CD4-positive, alpha-beta memory T cell (primary cell): ENCODE data around the gene SIDT2. TPM values are rescaled to one million over a fixed set of nuclear protein-coding genes. Genes with fewer than 3 reads are reported as not detected.
"Not testable (repeated sequence)": the region's sequence is repeated elsewhere in the genome, so short reads cannot be mapped to it uniquely, and the experiment has no call there.

Experiments used
- CTCF ChIA-PET: fragments of 350-600 bp; sonication (Branson Sonifier 250); formaldehyde crosslinking; loops from one replicate; lab custom pipeline; 2021; ENCODE audit warnings: inconsistent platforms; ENCODE audit not compliant: partially characterized antibody; lab: Charles Lee
- POLR2A ChIA-PET: fragments of 350-600 bp; sonication (Branson Sonifier 250); formaldehyde crosslinking; loops from one replicate; lab custom pipeline; 2021; ENCODE audit not compliant: partially characterized antibody; lab: Charles Lee
- DNase-seq, 5 donors: peaks; one replicate each; pipeline versions ENCODE4 v3.0.0 to v3.0.0-alpha.2; 2020 to 2022; ENCODE audit warnings: mixed read lengths in 1 of 5
- H3K27ac ChIP-seq: one replicate; pipeline ENCODE4 v1.7.0; 2013; ENCODE audit warnings: low read depth, low read length
- H3K27me3 ChIP-seq: 2 replicates; pipeline ENCODE4 v1.7.0; 2013; ENCODE audit warnings: mild to moderate bottlenecking, low read length, moderate library complexity; ENCODE audit not compliant: insufficient read depth
- H3K36me3 ChIP-seq: 2 replicates; pipeline ENCODE4 v1.7.0; 2013; ENCODE audit warnings: mild to moderate bottlenecking, low read length, moderate library complexity; ENCODE audit not compliant: insufficient read depth
- H3K4me1 ChIP-seq: 2 replicates; pipeline ENCODE4 v1.7.0; 2013; ENCODE audit warnings: mild to moderate bottlenecking, low read length, moderate library complexity; ENCODE audit not compliant: insufficient read depth
- H3K4me3 ChIP-seq, 2 donors: one replicate each; pipeline ENCODE4 v1.7.0; 2013; ENCODE audit warnings: low read length in 2 of 2, mild to moderate bottlenecking in 1 of 2
- H3K9me3 ChIP-seq, 2 donors: one replicate each; pipeline ENCODE4 v1.7.0; 2013; ENCODE audit warnings: low read length in 2 of 2, control low read depth in 1 of 2; ENCODE audit not compliant: control insufficient read depth in 1 of 2
- H3K27ac Mint-ChIP-seq, 7 donors: one replicate each; pipeline ENCODE4 v1.8.0; 2020 to 2021; ENCODE audit warnings: mixed read lengths in 7 of 7, mild to moderate bottlenecking in 6 of 7, inconsistent platforms in 3 of 7, moderate library complexity in 3 of 7
- H3K27me3 Mint-ChIP-seq, 2 donors: one replicate each; pipeline ENCODE4 v1.8.0; 2020 to 2021; ENCODE audit warnings: mixed read lengths in 2 of 2
- H3K36me3 Mint-ChIP-seq, 2 donors: one replicate each; pipeline ENCODE4 v1.8.0; 2020 to 2021; ENCODE audit warnings: mixed read lengths in 2 of 2, inconsistent platforms in 1 of 2, mild to moderate bottlenecking in 1 of 2
- H3K4me1 Mint-ChIP-seq, 4 donors: one replicate each; pipeline ENCODE4 v1.8.0; 2020 to 2021; ENCODE audit warnings: mixed read lengths in 4 of 4, mild to moderate bottlenecking in 1 of 4
- H3K4me3 Mint-ChIP-seq, 8 donors: one replicate each; pipeline ENCODE4 v1.8.0; 2020 to 2021; ENCODE audit warnings: mixed read lengths in 8 of 8, mild to moderate bottlenecking in 7 of 8, moderate library complexity in 6 of 8, inconsistent platforms in 3 of 8
- H3K9me3 Mint-ChIP-seq, 8 donors: one replicate each; pipeline ENCODE4 v1.8.0; 2020 to 2021; ENCODE audit warnings: mixed read lengths in 8 of 8, mild to moderate bottlenecking in 5 of 8, inconsistent platforms in 3 of 8, moderate library complexity in 1 of 8
- intact Hi-C: fragments of 100-400 bp; cut with micrococcal nuclease; formaldehyde crosslinking; loops from one replicate; pipeline ENCODE4 v1.15.1; 2023
- polyA plus RNA-seq, 2 donors: library from polyadenylated mRNA; unstranded; fragments of 300-500 nt; fragmentation: Illumina TruSeq; gene quantifications; one replicate each; pipeline ENCODE4 v1.2.3, GENCODE V29; 2021
- total RNA-seq, 2 experiments: library from RNA; stranded (reverse); gene quantifications; one replicate each; pipeline ENCODE4 v1.2.3, GENCODE V29; 2021

The SIDT2 gene
- total and polyA plus RNA-seq, 4 experiments from 2014 or later: 2.1 to 67.3 (median 32.2) TPM

GRCh38 chr11:117202386-117203068 is 24.0 kb downstream of the SIDT2 start:
- no peak for DNase-seq
- peaks cover 20 to 38% of the 10 kb centered on the region in 2 donors for H3K36me3 Mint-ChIP-seq
- H3K4me1 Mint-ChIP-seq: peaks cover 0 to 8% (median 1%) of the 10 kb centered on the region in 4 donors
- no peaks in the 10 kb centered on the region for H3K9me3 ChIP-seq
- H3K9me3 Mint-ChIP-seq: no peaks in the 10 kb centered on the region
- H3K4me1 ChIP-seq: no peaks in the 10 kb centered on the region
- ChIA-PET POLR2A (interaction anchor here (1.0 to 1.4 kb wide), 2 partner anchors 8 to 17 kb away, joined by 3 to 4 read pairs; no protein-coding TSS in a partner anchor), CTCF (interaction anchor here (0.9 kb wide), 1 partner anchor 24 kb away, joined by 4 read pairs; no protein-coding TSS in a partner anchor)
- H3K36me3 ChIP-seq: peaks cover 18% of the 10 kb centered on the region
- H3K27me3 ChIP-seq: no peaks in the 10 kb centered on the region
- no peak overlapping the region for H3K27ac ChIP-seq
- H3K27ac Mint-ChIP-seq: peak overlapping the region in 6 of 7 donors; percentile 12 to 75 (median 48)
- H3K27me3 Mint-ChIP-seq: no peaks in the 10 kb centered on the region
- no peak overlapping the region for H3K4me3 ChIP-seq
- H3K4me3 Mint-ChIP-seq: no peak overlapping the region
- intact Hi-C loops: no loop called here

GRCh38 chr11:117203069-117203407 is 24.5 kb downstream of the SIDT2 start:
- peak overlapping the region in 3 of 7 donors; percentile 50 to 87 (median 83) for H3K27ac Mint-ChIP-seq
- Histone ChIP-seq H3K9me3 (no peaks in the 10 kb centered on the region), H3K27ac (no peak overlapping the region), H3K4me1 (no peaks in the 10 kb centered on the region), H3K4me3 (no peak overlapping the region), H3K36me3 (peaks cover 18% of the 10 kb centered on the region), H3K27me3 (no peaks in the 10 kb centered on the region)
- peaks cover 20 to 36% of the 10 kb centered on the region in 2 donors for H3K36me3 Mint-ChIP-seq
- intact Hi-C loops: no loop called here
- H3K4me1 Mint-ChIP-seq: peaks cover 0 to 8% (median 1%) of the 10 kb centered on the region in 4 donors
- no peak for DNase-seq
- ChIA-PET CTCF (no interaction called here), POLR2A (interaction anchor here (1.0 to 1.4 kb wide), 4 partner anchors 9 to 25 kb away, joined by 3 to 4 read pairs (median 4); partner anchors contain the start of gene SIDT2)
- H3K9me3 Mint-ChIP-seq: no peaks in the 10 kb centered on the region
- H3K27me3 Mint-ChIP-seq: no peaks in the 10 kb centered on the region
- no peak overlapping the region for H3K4me3 Mint-ChIP-seq

GRCh38 chr11:117204283-117205080 is 25.9 kb downstream of the SIDT2 start:
- H3K4me3 Mint-ChIP-seq: no peak overlapping the region
- DNase-seq: no peak
- Histone ChIP-seq H3K27ac (no peak overlapping the region), H3K4me1 (no peaks in the 10 kb centered on the region), H3K4me3 (no peak overlapping the region), H3K27me3 (no peaks in the 10 kb centered on the region), H3K9me3 (no peaks in the 10 kb centered on the region), H3K36me3 (peaks cover 18% of the 10 kb centered on the region)
- intact Hi-C loops: loop anchor here (5.0 kb wide), 1 partner anchor 72 kb away; no protein-coding TSS in a partner anchor
- POLR2A ChIA-PET: interaction anchor here (1.0 to 1.4 kb wide), 4 partner anchors 9 to 26 kb away, joined by 3 to 4 read pairs (median 4); partner anchors contain the start of gene SIDT2
- H3K27ac Mint-ChIP-seq: peak overlapping the region in 3 of 7 donors; percentile 3 to 84 (median 4)
- H3K27me3 Mint-ChIP-seq: no peaks in the 10 kb centered on the region
- CTCF ChIA-PET: no interaction called here
- peaks cover 0 to 8% (median 1%) of the 10 kb centered on the region in 4 donors for H3K4me1 Mint-ChIP-seq
- peaks cover 20 to 37% of the 10 kb centered on the region in 2 donors for H3K36me3 Mint-ChIP-seq
- H3K9me3 Mint-ChIP-seq: no peaks in the 10 kb centered on the region

GRCh38 chr11:117205211-117205818 is 26.8 kb downstream of the SIDT2 start:
- peaks cover 24 to 44% of the 10 kb centered on the region in 2 donors for H3K36me3 Mint-ChIP-seq
- no peaks in the 10 kb centered on the region for H3K27me3 Mint-ChIP-seq
- no peaks in the 10 kb centered on the region for H3K9me3 Mint-ChIP-seq
- Histone ChIP-seq H3K36me3 (peaks cover 18% of the 10 kb centered on the region), H3K27ac (no peak overlapping the region), H3K4me3 (no peak overlapping the region), H3K27me3 (no peaks in the 10 kb centered on the region), H3K4me1 (no peaks in the 10 kb centered on the region), H3K9me3 (no peaks in the 10 kb centered on the region)
- H3K4me1 Mint-ChIP-seq: peaks cover 0 to 8% (median 3%) of the 10 kb centered on the region in 4 donors
- POLR2A ChIA-PET: interaction anchor here (0.8 to 1.0 kb wide), 2 partner anchors 10 to 16 kb away, joined by 3 read pairs; no protein-coding TSS in a partner anchor
- no peak for DNase-seq
- H3K4me3 Mint-ChIP-seq: no peak overlapping the region
- H3K27ac Mint-ChIP-seq: no peak overlapping the region
- CTCF ChIA-PET: no interaction called here
- intact Hi-C loops: loop anchor here (5.0 kb wide), 1 partner anchor 73 kb away; no protein-coding TSS in a partner anchor

- H3K4me3 Mint-ChIP-seq, H3K27ac ChIP-seq, H3K4me1 Mint-ChIP-seq, H3K27me3 Mint-ChIP-seq, H3K9me3 Mint-ChIP-seq, H3K4me1 ChIP-seq, H3K4me3 ChIP-seq, H3K9me3 ChIP-seq, CTCF ChIA-PET, H3K27me3 ChIP-seq, DNase-seq, POLR2A ChIA-PET: not testable (repeated sequence)
- peaks cover 24 to 49% of the 10 kb centered on the region in 2 donors for H3K36me3 Mint-ChIP-seq
- H3K36me3 ChIP-seq: peaks cover 18% of the 10 kb centered on the region
- H3K27ac Mint-ChIP-seq: peak overlapping the region in 1 of 7 donors; percentile 48
- intact Hi-C loops: loop anchor here (5.0 kb wide), 1 partner anchor 74 kb away; no protein-coding TSS in a partner anchor
These were observed 27.6 kb downstream of the SIDT2 start for GRCh38 chr11:117206111-117206510.

- H3K36me3 Mint-ChIP-seq: peaks cover 30 to 56% of the 10 kb centered on the region in 2 donors
- H3K4me1 ChIP-seq, H3K9me3 ChIP-seq, H3K27ac ChIP-seq, H3K4me3 Mint-ChIP-seq, H3K9me3 Mint-ChIP-seq, H3K27me3 ChIP-seq, POLR2A ChIA-PET, H3K27me3 Mint-ChIP-seq, H3K4me3 ChIP-seq, H3K4me1 Mint-ChIP-seq, H3K27ac Mint-ChIP-seq, CTCF ChIA-PET, DNase-seq: not testable (repeated sequence)
- peaks cover 23% of the 10 kb centered on the region for H3K36me3 ChIP-seq
- intact Hi-C loops: loop anchor here (5.0 kb wide), 1 partner anchor 75 kb away; no protein-coding TSS in a partner anchor
These were observed 28.3 kb downstream of the SIDT2 start for GRCh38 chr11:117206859-117207258.
